Measurements from ENCODE around the gene MROH7. TPM values are rescaled to one million over a fixed set of nuclear protein-coding genes. Genes with fewer than 3 reads are reported as not detected.

The MROH7 gene
- total RNA-seq, result 0.68 TPM

GRCh38 chr1:54640863-54641836 lies at the start of gene MROH7:
MROH7 (plus strand) TSS chr1:54641786; CDS start chr1:54652927, 11,141 bp downstream.
- ATAC-seq, result no peak

DNA sequence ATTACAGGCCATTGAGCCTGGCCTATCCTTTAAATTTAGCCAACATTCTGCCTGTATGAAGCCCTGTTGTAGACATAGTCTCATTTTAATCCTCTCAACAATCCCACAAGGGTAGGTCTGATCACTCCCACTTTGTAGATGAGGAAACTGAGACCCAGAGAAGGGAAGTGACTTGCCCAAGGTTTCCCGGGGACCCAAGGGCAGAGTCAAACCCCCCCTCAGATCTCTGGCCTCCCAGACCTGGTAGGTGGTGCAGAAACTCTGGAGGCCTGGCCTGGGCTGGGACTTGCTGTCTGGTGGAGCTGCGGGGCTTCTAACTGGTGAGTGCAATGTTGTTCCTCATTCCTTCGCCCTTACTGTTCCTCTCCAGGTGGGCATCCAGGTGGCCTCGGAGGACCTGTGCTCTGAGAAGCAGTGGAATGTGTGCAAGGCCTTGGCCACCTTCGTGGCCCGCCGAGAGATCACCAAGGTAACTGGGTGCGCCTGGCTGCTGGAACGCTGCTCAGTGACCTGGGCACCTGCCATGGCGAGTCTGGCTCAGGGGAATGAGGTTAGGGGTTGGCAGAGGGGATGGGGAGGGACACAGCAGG lies 47.9 kb upstream of the MROH7 start:
- no peak for ATAC-seq

GRCh38 chr1:54594463-54594862 lies 47.1 kb upstream of the MROH7 start:
- no peak for ATAC-seq

- no peak for ATAC-seq
Measured at GRCh38 chr1:54595956-54596498, 45.6 kb upstream of the MROH7 start.

GRCh38 chr1:54596756-54597155 lies 44.8 kb upstream of the MROH7 start:
- no peak for ATAC-seq

DNA sequence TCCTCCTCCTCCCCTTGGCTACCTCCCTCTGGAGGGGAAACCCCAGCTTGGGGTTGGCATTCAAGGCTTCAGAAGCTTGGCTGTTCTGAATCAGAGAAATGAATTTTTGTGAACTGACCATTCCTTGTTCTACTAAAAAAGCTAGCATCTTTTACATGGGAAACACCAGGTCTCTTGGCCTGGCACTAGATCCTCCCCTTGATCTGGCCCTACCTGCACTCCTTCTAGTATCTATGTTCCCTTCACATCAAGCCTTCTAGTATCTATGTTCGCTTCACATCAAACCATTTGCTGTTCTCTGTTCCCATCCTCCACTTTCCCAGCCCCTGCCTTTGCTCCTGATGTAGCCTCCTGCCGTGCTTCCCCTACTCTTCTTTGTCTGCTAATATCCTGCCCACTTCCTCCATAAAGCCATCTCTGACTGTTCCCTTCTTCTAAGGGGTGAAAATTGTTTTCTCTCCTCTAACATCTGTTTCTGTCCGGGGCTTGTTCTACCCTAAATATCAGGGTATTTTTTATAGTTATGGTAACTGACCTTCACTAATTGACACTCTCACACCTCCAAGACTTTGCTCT lies 44.0 kb upstream of the MROH7 start:
- no peak for ATAC-seq

- ATAC-seq, result no peak
Measured at GRCh38 chr1:54599211-54599823, 42.3 kb upstream of the MROH7 start.

GRCh38 chr1:54600947-54601721 lies 40.5 kb upstream of the MROH7 start:
- no peak for ATAC-seq

DNA sequence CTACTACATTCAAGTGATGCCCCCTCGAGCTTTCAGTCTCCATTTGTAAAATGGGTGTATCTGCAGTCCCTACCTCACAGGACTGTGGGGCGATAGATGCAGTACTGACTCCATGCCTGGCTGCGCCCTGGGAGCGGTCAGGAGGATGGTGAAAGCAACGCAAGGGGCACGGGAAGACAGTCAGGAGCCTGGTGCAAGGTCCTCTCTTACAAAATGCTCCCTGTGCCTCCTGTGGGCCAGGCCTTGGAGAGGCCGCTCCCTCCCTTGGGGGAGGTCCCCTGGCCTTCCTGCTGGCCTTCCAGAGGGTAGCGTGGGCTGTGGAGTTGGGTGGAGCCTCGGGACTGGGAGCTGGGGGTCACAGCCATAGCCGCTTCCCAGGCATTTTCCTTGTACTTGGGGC lies 39.9 kb upstream of the MROH7 start:
- ATAC-seq, result no peak

- ATAC-seq, result no peak
Measured at GRCh38 chr1:54602554-54602953, 39.0 kb upstream of the MROH7 start.

GRCh38 chr1:54603241-54603640 lies 38.3 kb upstream of the MROH7 start:
- ATAC-seq, result no peak

GRCh38 chr1:54604051-54604450 lies 37.5 kb upstream of the MROH7 start:
- ATAC-seq, result peak; percentile 58

GRCh38 chr1:54604572-54605370 lies 36.8 kb upstream of the MROH7 start:
- peak; percentile 74 for ATAC-seq

- no peak for ATAC-seq
Measured at GRCh38 chr1:54606096-54606989, 35.2 kb upstream of the MROH7 start.

- ATAC-seq, result no peak
Measured at GRCh38 chr1:54606990-54607325, 34.6 kb upstream of the MROH7 start.

DNA sequence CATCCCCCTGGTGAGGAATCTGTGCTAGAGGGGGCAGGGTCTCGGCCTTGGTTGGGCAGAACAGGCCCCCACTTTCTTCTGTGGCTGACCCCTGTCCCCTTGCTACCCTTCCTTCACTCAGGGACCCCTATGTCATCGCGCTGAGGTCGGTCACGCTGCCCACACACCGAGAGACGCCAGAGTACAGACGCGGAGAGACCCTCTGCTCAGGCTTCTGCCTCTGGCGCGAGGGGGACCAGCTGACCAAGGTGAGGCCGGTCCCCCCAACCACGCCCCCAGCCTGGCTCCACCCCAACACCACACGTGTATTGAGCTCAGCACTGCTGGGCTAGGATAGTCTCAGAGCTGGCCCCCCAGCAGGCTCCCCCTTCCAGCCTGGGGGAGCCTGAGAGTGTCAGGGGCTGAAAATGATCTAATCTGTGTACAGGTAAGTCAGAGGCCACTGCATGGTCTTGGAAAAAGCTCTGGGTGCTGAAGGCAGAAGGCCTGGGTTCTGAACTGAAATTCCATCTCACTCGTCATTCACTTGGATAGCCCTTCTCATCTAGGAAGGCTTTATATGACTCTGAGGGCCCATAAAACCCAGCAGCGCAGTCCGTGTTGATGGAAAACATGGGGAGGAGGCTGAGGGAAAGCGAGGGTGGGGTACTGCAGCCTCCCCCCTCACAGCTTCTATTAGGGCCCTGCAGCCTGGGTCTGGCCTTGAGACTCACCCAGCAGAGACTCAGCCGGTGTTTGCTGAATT lies 33.6 kb upstream of the MROH7 start:
- no peak for ATAC-seq

GRCh38 chr1:54608566-54609230 lies 32.9 kb upstream of the MROH7 start:
- no peak for ATAC-seq

DNA sequence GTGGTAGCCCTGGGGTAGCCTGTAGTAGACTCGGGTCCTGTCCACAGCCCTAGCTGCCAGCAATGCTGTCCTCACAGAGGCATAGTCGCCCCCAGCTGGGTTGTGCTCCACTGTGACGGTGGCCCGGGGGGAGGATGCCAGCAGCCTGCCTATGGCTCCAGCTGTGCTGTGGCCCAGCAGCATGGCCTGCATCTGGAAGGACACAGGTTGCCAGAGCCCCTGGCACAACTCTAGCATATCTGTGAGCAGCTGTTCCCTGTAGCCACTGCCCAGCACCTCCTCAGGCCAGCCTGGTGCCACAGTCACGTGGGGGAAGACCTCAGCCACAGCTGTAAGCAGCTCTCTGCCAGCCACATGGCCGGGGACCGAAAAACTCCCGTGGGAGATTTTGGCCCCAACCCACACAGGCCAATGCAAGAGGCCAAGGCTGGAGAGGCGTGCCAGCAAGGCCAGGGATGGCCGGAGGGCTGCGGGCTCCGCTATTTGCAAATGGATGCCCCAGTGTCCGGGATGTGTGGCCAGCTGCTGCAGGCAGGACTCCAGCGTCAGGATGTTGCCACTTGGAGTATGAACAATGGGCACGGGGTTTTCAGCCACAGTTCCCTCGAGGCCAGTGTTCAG lies 32.2 kb upstream of the MROH7 start:
- no peak for ATAC-seq

Data from esophagus mucosa (tissue), 1 donor.